ENCODE measurements around the gene R3HDM2.
A peak's percentile ranks its signal among the peaks of the same experiment; 100 is the strongest.

Gene R3HDM2

GRCh38 chr12:57469296-57470164 is 38.7 kb upstream of the R3HDM2 start:
- DNase-seq (ENCODE audit: low read depth, low spot score): no peak
- H3K4me3 ChIP-seq (ENCODE audit: low read length): no peak overlapping the region

- DNase-seq (ENCODE audit: low read depth, low spot score): no peak
- no peak overlapping the region for H3K4me3 ChIP-seq (ENCODE audit: low read length)
These were observed 37.1 kb upstream of the R3HDM2 start for GRCh38 chr12:57467915-57468314.

DNA sequence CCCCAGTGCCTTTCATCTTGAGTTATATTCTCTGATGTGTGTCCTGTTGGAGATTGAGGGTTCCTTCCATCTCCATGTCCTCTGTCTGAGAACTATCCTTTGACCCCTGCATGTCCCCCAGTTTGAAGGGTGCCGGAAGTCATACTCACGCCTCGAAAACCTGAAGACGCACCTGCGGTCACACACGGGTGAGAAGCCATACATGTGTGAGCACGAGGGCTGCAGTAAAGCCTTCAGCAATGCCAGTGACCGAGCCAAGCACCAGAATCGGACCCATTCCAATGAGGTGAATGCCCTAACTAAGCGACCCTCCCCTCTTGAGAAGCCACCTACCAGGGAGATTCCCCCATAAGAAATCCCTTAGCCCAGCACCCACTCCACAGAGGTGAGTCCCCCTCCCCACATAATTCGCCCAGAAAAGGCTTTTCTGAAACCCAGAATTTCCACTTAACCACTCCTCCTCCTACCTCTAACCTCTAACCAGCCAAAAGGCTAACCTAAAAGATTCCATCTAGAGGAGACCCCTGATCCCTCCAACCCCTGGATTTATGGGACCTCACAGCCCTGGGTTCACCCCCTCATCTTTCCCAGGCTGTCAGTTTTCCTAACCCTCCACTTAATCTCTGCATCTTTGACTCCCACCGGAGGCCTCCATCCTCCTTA is 36.5 kb upstream of the R3HDM2 start:
- no peak overlapping the region for H3K4me3 ChIP-seq (ENCODE audit: low read length)
- DNase-seq (ENCODE audit: low read depth, low spot score): no peak

- no peak overlapping the region for H3K4me3 ChIP-seq (ENCODE audit: low read length)
- no peak for DNase-seq (ENCODE audit: low read depth, low spot score)
These were observed 35.1 kb upstream of the R3HDM2 start for GRCh38 chr12:57465747-57466505.

DNA sequence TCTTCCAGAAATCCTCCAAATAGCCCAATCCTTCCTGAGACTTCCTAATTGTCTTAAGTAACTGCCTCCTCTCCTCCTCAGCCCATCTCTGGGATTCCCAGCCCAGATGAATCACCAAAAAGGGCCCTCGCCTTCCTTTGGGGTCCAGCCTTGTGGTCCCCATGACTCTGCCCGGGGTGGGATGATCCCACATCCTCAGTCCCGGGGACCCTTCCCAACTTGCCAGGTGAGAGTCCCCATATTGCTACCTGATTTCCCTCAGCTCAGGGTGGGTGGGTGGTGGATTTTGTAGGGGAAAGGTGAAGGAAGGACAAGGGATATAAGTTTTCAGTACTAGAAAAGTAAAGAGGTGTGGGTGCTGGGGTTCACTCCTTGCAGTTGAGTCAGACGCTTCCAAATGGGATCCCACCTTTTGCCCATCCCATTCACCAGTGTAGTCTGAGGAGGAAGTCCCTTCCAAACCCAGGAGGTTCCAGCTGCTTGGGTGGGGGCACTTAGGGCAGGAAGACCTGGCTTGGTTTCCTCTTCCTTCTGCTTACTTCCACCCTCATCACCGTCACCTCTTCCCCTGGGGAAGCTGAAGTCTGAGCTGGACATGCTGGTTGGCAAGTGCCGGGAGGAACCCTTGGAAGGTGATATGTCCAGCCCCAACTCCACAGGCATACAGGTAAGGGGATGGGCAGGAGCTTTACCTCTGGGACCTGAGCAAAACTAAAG is 34.3 kb upstream of the R3HDM2 start:
- H3K4me3 ChIP-seq (ENCODE audit: low read length): no peak overlapping the region
- no peak for DNase-seq (ENCODE audit: low read depth, low spot score)

- no peak for DNase-seq (ENCODE audit: low read depth, low spot score)
- H3K4me3 ChIP-seq (ENCODE audit: low read length): no peak overlapping the region
These were observed 33.7 kb upstream of the R3HDM2 start for GRCh38 chr12:57464569-57464968.

GRCh38 chr12:57462912-57463253 is 32.0 kb upstream of the R3HDM2 start:
- DNase-seq (ENCODE audit: low read depth, low spot score): no peak

DNA sequence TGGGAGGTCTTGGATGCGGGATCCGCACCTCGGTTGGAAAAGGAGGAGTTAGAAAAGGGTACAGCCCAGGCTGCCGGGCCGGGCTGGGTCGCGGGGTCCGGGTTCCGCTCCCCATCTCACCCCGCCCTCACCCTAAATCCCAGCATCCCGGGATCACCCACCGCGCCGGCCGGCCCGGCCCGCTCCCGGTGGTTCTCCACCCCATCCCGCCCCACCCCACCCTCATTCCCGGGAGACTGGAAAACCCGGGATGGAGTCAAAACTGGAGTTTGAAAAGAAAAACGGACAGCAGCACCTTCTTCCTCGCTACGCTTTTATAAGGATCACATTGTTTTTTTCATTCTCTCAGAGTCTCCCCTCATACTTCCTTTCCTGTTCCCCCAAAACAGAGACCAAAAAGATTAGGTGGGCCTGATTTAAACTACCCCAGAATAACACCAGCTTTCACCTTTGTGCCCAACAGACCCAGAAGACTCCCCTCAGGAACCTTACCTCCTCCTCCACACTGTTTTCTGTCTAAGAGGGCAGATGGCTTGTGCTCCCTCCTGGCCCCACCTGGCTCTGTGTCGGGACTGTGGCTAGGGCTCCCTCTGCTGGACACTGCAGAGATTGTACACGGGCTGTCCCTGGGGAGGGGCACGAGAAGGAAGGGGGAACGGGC is 31.5 kb upstream of the R3HDM2 start:
- peak; percentile 87 for DNase-seq (ENCODE audit: low read depth, low spot score)
- peak overlapping the region; percentile 67 for H3K4me3 ChIP-seq (ENCODE audit: low read length)

More at GRCh38 chr12:57462912-57463253, 32.0 kb upstream of the R3HDM2 start:
- no peak overlapping the region for H3K4me3 ChIP-seq (ENCODE audit: low read length)

GRCh38 chr12:57461917-57462250 is 31.0 kb upstream of the R3HDM2 start:
- H3K4me3 ChIP-seq (ENCODE audit: low read length): peak overlapping the region; percentile 67
- no peak for DNase-seq (ENCODE audit: low read depth, low spot score)

- DNase-seq (ENCODE audit: low read depth, low spot score): no peak
These were observed 30.6 kb upstream of the R3HDM2 start for GRCh38 chr12:57461276-57461916.

GRCh38 chr12:57460841-57461275 is 30.0 kb upstream of the R3HDM2 start:
- DNase-seq (ENCODE audit: low read depth, low spot score): no peak
- peak overlapping the region; percentile 67 for H3K4me3 ChIP-seq (ENCODE audit: low read length)

More at GRCh38 chr12:57461276-57461916, 30.6 kb upstream of the R3HDM2 start:
- H3K4me3 ChIP-seq (ENCODE audit: low read length): peak overlapping the region; percentile 67

GRCh38 chr12:57460468-57460784 is 29.6 kb upstream of the R3HDM2 start:
- DNase-seq (ENCODE audit: low read depth, low spot score): no peak
- peak overlapping the region; percentile 60 for H3K4me3 ChIP-seq (ENCODE audit: low read length)

- peak within 1 kb of the TSS; percentile 60 for H3K4me3 ChIP-seq (ENCODE audit: low read length)
- DNase-seq (ENCODE audit: low read depth, low spot score): no peak
These were observed 29.1 kb upstream of the R3HDM2 start, which contains the start of gene GLI1 for GRCh38 chr12:57459750-57460467. Gene GLI1 (plus strand): TSS chr12:57459785. CDS start chr12:57463692, 3,907 bp downstream.

DNA sequence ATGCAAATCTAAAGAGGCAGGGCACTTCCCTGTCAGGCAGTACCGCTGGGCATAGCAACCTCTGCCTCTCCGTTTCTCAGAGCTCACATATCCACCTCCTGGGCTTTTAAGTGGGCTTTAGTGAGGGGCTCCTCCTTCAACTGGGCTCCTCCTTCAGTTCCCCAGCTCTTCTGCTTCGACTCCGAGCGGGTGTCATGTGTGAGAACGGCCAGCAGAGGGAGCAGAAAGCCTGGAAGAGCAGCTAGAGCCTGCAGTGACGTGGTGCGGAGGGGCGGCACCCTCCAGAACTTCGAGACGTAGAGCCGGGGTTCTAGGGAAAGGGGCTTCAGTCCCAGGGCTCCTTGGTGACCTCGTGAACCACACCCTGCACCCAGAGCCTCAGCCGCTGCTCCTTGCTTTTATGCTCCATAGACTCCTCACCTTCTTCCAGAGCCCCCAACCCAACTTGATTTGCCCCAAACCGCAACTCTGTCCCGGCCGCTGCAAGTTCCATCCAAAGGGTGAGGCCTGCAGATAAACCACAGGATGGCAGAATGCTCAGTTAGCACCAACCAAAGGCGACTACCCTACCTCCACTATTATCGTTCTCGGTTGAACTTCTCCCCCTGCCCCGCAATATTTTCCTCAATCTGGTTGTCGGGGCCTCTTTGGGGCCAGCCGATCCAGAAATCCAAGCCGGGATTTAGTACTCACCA is 28.4 kb upstream of the R3HDM2 start:
- DNase-seq (ENCODE audit: low read depth, low spot score): peak; percentile 97
- H3K4me3 ChIP-seq (ENCODE audit: low read length): peak overlapping the region; percentile 60

DNA sequence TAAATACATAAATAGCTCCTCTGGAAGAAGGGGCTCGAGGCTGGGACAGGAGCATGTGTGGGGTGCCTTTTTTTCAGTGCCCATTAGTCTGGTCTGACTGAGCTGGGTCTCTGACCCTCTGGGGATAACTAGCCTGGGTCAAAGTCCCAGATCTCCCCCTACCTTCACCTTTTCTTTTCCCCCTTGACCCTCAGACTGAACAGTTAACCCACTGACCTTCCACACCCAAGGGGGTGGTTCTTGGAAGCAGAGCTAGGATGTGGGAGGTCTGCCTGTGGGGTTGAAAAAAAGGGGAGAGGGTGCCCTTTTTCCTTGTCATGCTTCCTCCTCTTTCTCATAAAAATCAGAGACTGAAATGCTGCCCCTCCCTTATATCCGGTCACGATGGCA is 27.8 kb upstream of the R3HDM2 start:
- H3K4me3 ChIP-seq (ENCODE audit: low read length): peak overlapping the region; percentile 60
- DNase-seq (ENCODE audit: low read depth, low spot score): no peak

DNA sequence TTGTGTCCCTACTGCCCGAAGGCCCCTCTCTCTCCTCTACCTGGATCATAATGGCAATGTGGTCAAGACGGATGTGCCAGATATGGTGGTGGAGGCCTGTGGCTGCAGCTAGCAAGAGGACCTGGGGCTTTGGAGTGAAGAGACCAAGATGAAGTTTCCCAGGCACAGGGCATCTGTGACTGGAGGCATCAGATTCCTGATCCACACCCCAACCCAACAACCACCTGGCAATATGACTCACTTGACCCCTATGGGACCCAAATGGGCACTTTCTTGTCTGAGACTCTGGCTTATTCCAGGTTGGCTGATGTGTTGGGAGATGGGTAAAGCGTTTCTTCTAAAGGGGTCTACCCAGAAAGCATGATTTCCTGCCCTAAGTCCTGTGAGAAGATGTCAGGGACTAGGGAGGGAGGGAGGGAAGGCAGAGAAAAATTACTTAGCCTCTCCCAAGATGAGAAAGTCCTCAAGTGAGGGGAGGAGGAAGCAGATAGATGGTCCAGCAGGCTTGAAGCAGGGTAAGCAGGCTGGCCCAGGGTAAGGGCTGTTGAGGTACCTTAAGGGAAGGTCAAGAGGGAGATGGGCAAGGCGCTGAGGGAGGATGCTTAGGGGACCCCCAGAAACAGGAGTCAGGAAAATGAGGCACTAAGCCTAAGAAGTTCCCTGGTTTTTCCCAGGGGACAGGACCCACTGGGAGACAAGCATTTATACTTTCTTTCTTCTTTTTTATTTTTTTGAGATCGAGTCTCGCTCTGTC is 26.1 kb upstream of the R3HDM2 start:
- DNase-seq (ENCODE audit: low read depth, low spot score): no peak
- no peak overlapping the region for H3K4me3 ChIP-seq (ENCODE audit: low read length)
